Measurements from ENCODE around the gene FBXL5.

FBXL5 gene

GRCh38 chr4:15558561-15558960, 96.6 kb downstream of the FBXL5 start:
- DNase-seq (ENCODE audit: low read depth) = no peak

- no peak for DNase-seq (ENCODE audit: low read depth)
These were observed 97.2 kb downstream of the FBXL5 start for GRCh38 chr4:15557786-15558550.

- no peak for DNase-seq (ENCODE audit: low read depth)
These were observed 98.6 kb downstream of the FBXL5 start for GRCh38 chr4:15556511-15557092.

Data from stimulated activated CD8-positive, alpha-beta memory T cell treated with anti-CD3 and anti-CD28 coated beads, Interleukin-15, amount 100 ng/mL, for 24 hours (primary cell).